ENCODE results near the gene ARPP19. TPM values are rescaled to one million over a fixed set of nuclear protein-coding genes. Genes with fewer than 3 reads are reported as not detected.

Gene ARPP19
- polyA plus RNA-seq, 6 donors from 2014 or later = 48.6 to 73.3 (median 54.2) TPM

GRCh38 chr15:52537459-52537858 lies 31.4 kb downstream of the ARPP19 start:
- ATAC-seq (ENCODE audit: low read depth in 2 of 2) = no peak
- peaks cover 0 to 9% (median 4%) of the 10 kb centered on the region in 3 donors for H3K27me3 Mint-ChIP-seq
- peaks cover 0 to 8% (median 5%) of the 10 kb centered on the region in 7 donors for H3K9me3 Mint-ChIP-seq
- H3K4me3 Mint-ChIP-seq = no peak overlapping the region
- H3K4me1 Mint-ChIP-seq = no peaks in the 10 kb centered on the region
- no peak overlapping the region for H3K27ac Mint-ChIP-seq
- no peak for DNase-seq
- no peaks in the 10 kb centered on the region for H3K36me3 Mint-ChIP-seq

- H3K4me1 Mint-ChIP-seq = peaks cover 9 to 17% (median 17%) of the 10 kb centered on the region in 3 donors
- ATAC-seq (ENCODE audit: low read depth in 2 of 2) = no peak
- H3K4me3 Mint-ChIP-seq = peak overlapping the region in 1 of 8 donors; percentile 85
- no peak overlapping the region for H3K27ac Mint-ChIP-seq
- H3K36me3 Mint-ChIP-seq = no peaks in the 10 kb centered on the region
- H3K9me3 Mint-ChIP-seq = no peaks in the 10 kb centered on the region
- DNase-seq = no peak
- H3K27me3 Mint-ChIP-seq = peaks cover 0 to 8% (median 4%) of the 10 kb centered on the region in 3 donors
These were observed 36.4 kb downstream of the ARPP19 start for GRCh38 chr15:52532427-52532826.

- ATAC-seq (ENCODE audit: low read depth in 2 of 2) (no peak), DNase-seq (no peak)
- H3K27me3 Mint-ChIP-seq = peaks cover 0 to 4% (median 0%) of the 10 kb centered on the region in 3 donors
- peak overlapping the region; percentile 70 to 93 (median 84) for H3K4me3 Mint-ChIP-seq
- H3K36me3 Mint-ChIP-seq = no peaks in the 10 kb centered on the region
- no peaks in the 10 kb centered on the region for H3K9me3 Mint-ChIP-seq
- peaks cover 20 to 31% (median 29%) of the 10 kb centered on the region in 3 donors for H3K4me1 Mint-ChIP-seq
- peak overlapping the region; percentile 7 to 94 (median 72) for H3K27ac Mint-ChIP-seq
These were observed 38.9 kb downstream of the ARPP19 start for GRCh38 chr15:52529940-52530339.

GRCh38 chr15:52529341-52529924 lies 39.4 kb downstream of the ARPP19 start:
- DNase-seq = no peak
- Mint-ChIP-seq H3K9me3 (no peaks in the 10 kb centered on the region), H3K4me3 (peak overlapping the region; percentile 70 to 93 (median 84)), H3K36me3 (no peaks in the 10 kb centered on the region), H3K27ac (peak overlapping the region; percentile 7 to 94 (median 72)), H3K4me1 (peaks cover 20 to 31% (median 29%) of the 10 kb centered on the region in 3 donors), H3K27me3 (peaks cover 0 to 4% (median 0%) of the 10 kb centered on the region in 3 donors)
- no peak for ATAC-seq (ENCODE audit: low read depth in 2 of 2)

- peak within 1 kb of the TSS; percentile 70 to 97 (median 92) for H3K27ac Mint-ChIP-seq
- peak; percentile 85 for DNase-seq
- no peaks in the 10 kb centered on the region for H3K36me3 Mint-ChIP-seq
- H3K9me3 Mint-ChIP-seq = no peaks in the 10 kb centered on the region
- ATAC-seq (ENCODE audit: low read depth in 2 of 2) = peak; percentile 84
- H3K4me1 Mint-ChIP-seq = peaks cover 24 to 33% (median 32%) of the 10 kb centered on the region in 3 donors
- peaks cover 0 to 4% (median 0%) of the 10 kb centered on the region in 3 donors for H3K27me3 Mint-ChIP-seq
- peak within 1 kb of the TSS; percentile 76 to 99 (median 94) for H3K4me3 Mint-ChIP-seq
These were observed 40.1 kb downstream of the ARPP19 start, which contains the start of gene MYO5A for GRCh38 chr15:52528564-52529340. Gene MYO5A, minus strand, starts transcription at chr15:52528880. Its CDS starts 74 bp downstream, at chr15:52528806.

- peak; percentile 3 to 4 for ATAC-seq (ENCODE audit: low read depth in 2 of 2)
- Mint-ChIP-seq H3K27me3 (peaks cover 0 to 4% (median 0%) of the 10 kb centered on the region in 3 donors), H3K9me3 (no peaks in the 10 kb centered on the region), H3K4me1 (peaks cover 30 to 39% (median 39%) of the 10 kb centered on the region in 3 donors), H3K27ac (peak overlapping the region; percentile 70 to 97 (median 92)), H3K36me3 (no peaks in the 10 kb centered on the region), H3K4me3 (peak overlapping the region; percentile 76 to 99 (median 94))
- no peak for DNase-seq
These were observed 40.8 kb downstream of the ARPP19 start for GRCh38 chr15:52527911-52528563.

GRCh38 chr15:52527196-52527910 lies 41.5 kb downstream of the ARPP19 start:
- peak overlapping the region; percentile 76 to 99 (median 94) for H3K4me3 Mint-ChIP-seq
- H3K4me1 Mint-ChIP-seq = peaks cover 33 to 43% (median 42%) of the 10 kb centered on the region in 3 donors
- H3K9me3 Mint-ChIP-seq = no peaks in the 10 kb centered on the region
- H3K27ac Mint-ChIP-seq = peak overlapping the region in 3 of 6 donors; percentile 88 to 97 (median 96)
- H3K36me3 Mint-ChIP-seq = no peaks in the 10 kb centered on the region
- ATAC-seq (ENCODE audit: low read depth in 2 of 2) (no peak), DNase-seq (no peak)
- peaks cover 0 to 3% (median 0%) of the 10 kb centered on the region in 3 donors for H3K27me3 Mint-ChIP-seq

GRCh38 chr15:52524223-52525136 lies 44.4 kb downstream of the ARPP19 start:
- Mint-ChIP-seq H3K27me3 (no peaks in the 10 kb centered on the region), H3K9me3 (no peaks in the 10 kb centered on the region), H3K27ac (no peak overlapping the region), H3K4me1 (peaks cover 45 to 56% (median 51%) of the 10 kb centered on the region in 3 donors), H3K4me3 (no peak overlapping the region), H3K36me3 (no peaks in the 10 kb centered on the region)
- ATAC-seq (ENCODE audit: low read depth in 2 of 2) = no peak
- no peak for DNase-seq

GRCh38 chr15:52523647-52524046 lies 45.2 kb downstream of the ARPP19 start:
- peak overlapping the region in 2 of 6 donors; percentile 24 to 63 for H3K27ac Mint-ChIP-seq
- no peaks in the 10 kb centered on the region for H3K27me3 Mint-ChIP-seq
- H3K4me1 Mint-ChIP-seq = peaks cover 50 to 61% (median 54%) of the 10 kb centered on the region in 3 donors
- H3K9me3 Mint-ChIP-seq = no peaks in the 10 kb centered on the region
- no peaks in the 10 kb centered on the region for H3K36me3 Mint-ChIP-seq
- DNase-seq (no peak), ATAC-seq (ENCODE audit: low read depth in 2 of 2) (no peak)
- no peak overlapping the region for H3K4me3 Mint-ChIP-seq

GRCh38 chr15:52523192-52523591 lies 45.6 kb downstream of the ARPP19 start:
- ATAC-seq (ENCODE audit: low read depth in 2 of 2) = no peak
- H3K9me3 Mint-ChIP-seq = no peaks in the 10 kb centered on the region
- H3K27ac Mint-ChIP-seq = peak overlapping the region in 1 of 6 donors; percentile 63
- H3K27me3 Mint-ChIP-seq = no peaks in the 10 kb centered on the region
- no peak for DNase-seq
- no peaks in the 10 kb centered on the region for H3K36me3 Mint-ChIP-seq
- peaks cover 50 to 65% (median 57%) of the 10 kb centered on the region in 3 donors for H3K4me1 Mint-ChIP-seq
- no peak overlapping the region for H3K4me3 Mint-ChIP-seq

- no peaks in the 10 kb centered on the region for H3K27me3 Mint-ChIP-seq
- DNase-seq (no peak), ATAC-seq (ENCODE audit: low read depth in 2 of 2) (no peak)
- H3K4me3 Mint-ChIP-seq = peak overlapping the region in 1 of 8 donors; percentile 6
- H3K9me3 Mint-ChIP-seq = no peaks in the 10 kb centered on the region
- H3K27ac Mint-ChIP-seq = peak overlapping the region in 1 of 6 donors; percentile 1
- peaks cover 41 to 50% (median 48%) of the 10 kb centered on the region in 3 donors for H3K4me1 Mint-ChIP-seq
- H3K36me3 Mint-ChIP-seq = no peaks in the 10 kb centered on the region
These were observed 47.1 kb downstream of the ARPP19 start for GRCh38 chr15:52521682-52522081.

- H3K36me3 Mint-ChIP-seq = no peaks in the 10 kb centered on the region
- no peak overlapping the region for H3K4me3 Mint-ChIP-seq
- no peak for DNase-seq
- H3K9me3 Mint-ChIP-seq = no peaks in the 10 kb centered on the region
- no peak for ATAC-seq (ENCODE audit: low read depth in 2 of 2)
- H3K27me3 Mint-ChIP-seq = no peaks in the 10 kb centered on the region
- peaks cover 38 to 44% (median 42%) of the 10 kb centered on the region in 3 donors for H3K4me1 Mint-ChIP-seq
- H3K27ac Mint-ChIP-seq = peak overlapping the region in 1 of 6 donors; percentile 18
These were observed 48.4 kb downstream of the ARPP19 start for GRCh38 chr15:52520421-52520820.
